Brain microvascular endothelial cell (primary cell): ENCODE data around the gene CDK10.

Source experiments
- DNase-seq: peaks from one replicate; pipeline ENCODE4 v3.0.0-alpha.2; 2020
- H3K27ac ChIP-seq: fragments of 250-450 bp; sonication (Bioruptor Pico); 2 replicates; pipeline ENCODE4 v1.5.1; 2020; ENCODE audit warnings: mild to moderate bottlenecking, moderate library complexity
- H3K27me3 ChIP-seq: fragments of 250-450 bp; sonication (Bioruptor Pico); replicated peaks from 2 replicates; pipeline ENCODE4 v1.5.1; 2020; ENCODE audit warnings: mild to moderate bottlenecking
- H3K36me3 ChIP-seq: fragments of 250-450 bp; sonication (Bioruptor Pico); replicated peaks from 2 replicates; pipeline ENCODE4 v1.5.1; 2020; ENCODE audit warnings: mild to moderate bottlenecking
- H3K4me3 ChIP-seq: 2 replicates; pipeline ENCODE4 v1.5.1; 2011; ENCODE audit warnings: low read depth, mild to moderate bottlenecking, control low read depth, low read length, moderate library complexity
- in situ Hi-C: cut with HindIII; loops from 2 replicates; pipeline ENCODE4 v1.10.0; 2017; ENCODE audit warnings: low sequenced_read_pairs, low pct_ligation_motif_present
- TF ChIP-seq, protein P1 (sequence below): IDR thresholded peaks from 2 replicates; pipeline ENCODE4 v1.5.1; 2011; ENCODE audit warnings: low read depth, mild to moderate bottlenecking, moderate library complexity, low read length, control low read depth, inconsistent platforms; ENCODE audit errors: missing control alignments

CDK10 gene

DNA sequence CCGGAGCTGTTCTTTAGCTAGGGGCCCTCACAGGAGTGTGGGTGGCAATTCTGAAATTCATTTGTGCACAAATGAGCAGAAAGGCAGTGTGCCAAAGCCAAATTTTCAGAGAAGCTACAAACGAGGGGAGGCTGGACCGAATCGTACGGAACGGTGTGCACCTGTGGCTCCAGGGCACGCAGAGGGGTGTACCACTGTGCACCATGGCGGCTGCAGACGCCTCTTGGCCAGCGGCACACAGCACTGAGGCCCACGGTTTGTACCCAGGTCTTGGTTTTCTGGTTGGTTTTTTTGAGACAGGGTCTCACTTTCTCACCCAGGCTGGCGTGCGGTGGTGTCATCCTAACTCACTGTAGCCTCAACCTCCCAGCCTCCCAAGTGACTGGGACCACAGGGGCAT lies 43.9 kb upstream of the CDK10 start:
- Histone ChIP-seq H3K4me3 (no peak overlapping the region), H3K27me3 (no peaks in the 10 kb centered on the region), H3K36me3 (peaks cover 27% of the 10 kb centered on the region), H3K27ac (no peak overlapping the region)
- in situ Hi-C loops: no loop called here
- TF ChIP-seq, protein P1, sequence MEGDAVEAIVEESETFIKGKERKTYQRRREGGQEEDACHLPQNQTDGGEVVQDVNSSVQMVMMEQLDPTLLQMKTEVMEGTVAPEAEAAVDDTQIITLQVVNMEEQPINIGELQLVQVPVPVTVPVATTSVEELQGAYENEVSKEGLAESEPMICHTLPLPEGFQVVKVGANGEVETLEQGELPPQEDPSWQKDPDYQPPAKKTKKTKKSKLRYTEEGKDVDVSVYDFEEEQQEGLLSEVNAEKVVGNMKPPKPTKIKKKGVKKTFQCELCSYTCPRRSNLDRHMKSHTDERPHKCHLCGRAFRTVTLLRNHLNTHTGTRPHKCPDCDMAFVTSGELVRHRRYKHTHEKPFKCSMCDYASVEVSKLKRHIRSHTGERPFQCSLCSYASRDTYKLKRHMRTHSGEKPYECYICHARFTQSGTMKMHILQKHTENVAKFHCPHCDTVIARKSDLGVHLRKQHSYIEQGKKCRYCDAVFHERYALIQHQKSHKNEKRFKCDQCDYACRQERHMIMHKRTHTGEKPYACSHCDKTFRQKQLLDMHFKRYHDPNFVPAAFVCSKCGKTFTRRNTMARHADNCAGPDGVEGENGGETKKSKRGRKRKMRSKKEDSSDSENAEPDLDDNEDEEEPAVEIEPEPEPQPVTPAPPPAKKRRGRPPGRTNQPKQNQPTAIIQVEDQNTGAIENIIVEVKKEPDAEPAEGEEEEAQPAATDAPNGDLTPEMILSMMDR: no peak
- DNase-seq: no peak

DNA sequence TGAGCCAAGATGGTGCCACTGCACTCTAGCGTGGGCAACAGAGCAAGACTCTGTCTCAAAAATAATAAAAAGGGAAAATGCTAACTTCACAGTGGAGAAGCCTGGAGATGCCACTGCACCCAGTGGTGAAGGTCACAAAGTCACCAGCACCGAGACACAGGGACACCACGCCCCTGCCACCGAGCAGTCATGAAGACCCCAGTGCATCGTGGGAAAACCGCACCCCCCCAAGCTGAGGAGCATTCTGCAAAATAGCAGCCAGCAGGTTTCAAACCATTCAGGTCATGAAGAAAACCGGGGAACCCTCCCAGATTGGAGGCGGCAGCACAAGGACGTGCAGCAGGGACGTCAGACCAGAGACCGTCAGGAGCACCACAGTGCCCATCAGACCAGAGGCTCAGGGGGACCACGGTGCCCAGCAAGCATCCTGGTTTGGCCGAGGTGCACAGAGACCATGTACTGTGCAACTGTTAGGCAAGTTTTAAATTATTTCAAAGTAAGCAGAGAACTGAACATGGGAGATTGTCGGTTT lies 42.7 kb upstream of the CDK10 start:
- TF ChIP-seq, protein P1: no peak
- in situ Hi-C loops: no loop called here
- no peak for DNase-seq
- H3K27me3 ChIP-seq: no peaks in the 10 kb centered on the region
- no peak overlapping the region for H3K27ac ChIP-seq
- peaks cover 29% of the 10 kb centered on the region for H3K36me3 ChIP-seq
- H3K4me3 ChIP-seq: no peak overlapping the region

GRCh38 chr16:89645122-89645521 lies 41.4 kb upstream of the CDK10 start:
- peaks cover 34% of the 10 kb centered on the region for H3K36me3 ChIP-seq
- in situ Hi-C loops: no loop called here

DNA sequence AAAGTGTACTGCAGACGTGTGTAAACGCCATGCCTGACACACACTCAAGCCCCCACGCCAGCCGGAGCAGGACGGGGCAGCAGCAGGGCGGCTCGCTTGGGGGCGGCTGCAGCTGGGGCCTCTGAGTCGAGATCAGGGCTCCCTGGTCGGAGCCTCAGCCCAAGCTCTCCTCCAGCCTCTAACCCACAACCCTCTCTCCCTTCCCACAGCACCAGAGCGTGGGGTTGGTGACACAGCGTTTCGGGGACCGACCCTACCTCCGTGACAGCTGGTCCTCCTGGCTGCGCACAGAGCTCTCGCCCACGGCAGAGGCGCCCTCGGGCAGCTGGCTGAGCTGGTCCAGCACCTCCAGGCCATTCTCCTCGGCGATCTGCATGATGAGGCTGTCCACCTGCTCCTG lies 40.2 kb upstream of the CDK10 start:
- no peak for DNase-seq
- TF ChIP-seq, protein P1: no peak
- Histone ChIP-seq H3K27ac (no peak overlapping the region), H3K36me3 (peaks cover 44% of the 10 kb centered on the region), H3K4me3 (no peak overlapping the region), H3K27me3 (no peaks in the 10 kb centered on the region)
- in situ Hi-C loops: no loop called here

More at GRCh38 chr16:89645122-89645521, 41.4 kb upstream of the CDK10 start:
- Histone ChIP-seq H3K27ac (no peak overlapping the region), H3K4me3 (no peak overlapping the region), H3K27me3 (no peaks in the 10 kb centered on the region)
- TF ChIP-seq, protein P1: no peak
- no peak for DNase-seq

- Histone ChIP-seq H3K4me3 (no peak overlapping the region), H3K27me3 (no peaks in the 10 kb centered on the region), H3K36me3 (peaks cover 44% of the 10 kb centered on the region), H3K27ac (no peak overlapping the region)
- TF ChIP-seq, protein P1: no peak
- no peak for DNase-seq
- in situ Hi-C loops: no loop called here
Measured at GRCh38 chr16:89646906-89647305, 39.6 kb upstream of the CDK10 start.

DNA sequence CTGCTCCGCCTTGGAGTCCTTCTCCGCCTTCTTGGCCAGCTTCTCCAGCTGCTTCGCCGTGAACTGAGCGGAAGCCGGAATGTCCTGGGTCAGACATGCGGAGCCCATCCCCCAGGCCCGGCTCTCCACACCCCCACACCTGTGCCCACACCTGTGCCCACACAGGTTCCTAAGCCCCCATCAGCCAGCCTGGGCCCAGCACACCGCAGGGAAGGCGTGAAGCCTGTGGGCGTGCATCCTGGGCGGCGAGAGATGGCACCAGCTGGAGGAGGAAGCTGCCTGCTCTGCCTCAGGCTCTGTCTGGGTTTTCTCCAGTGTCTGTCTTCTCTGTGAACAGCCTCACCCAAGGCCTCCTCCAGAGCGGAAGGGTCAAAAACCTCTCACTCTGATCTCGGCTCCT lies 34.9 kb upstream of the CDK10 start:
- Histone ChIP-seq H3K27ac (no peak overlapping the region), H3K4me3 (no peak overlapping the region), H3K36me3 (peaks cover 22% of the 10 kb centered on the region), H3K27me3 (no peaks in the 10 kb centered on the region)
- in situ Hi-C loops: no loop called here
- TF ChIP-seq, protein P1: no peak
- DNase-seq: no peak
